GM12878 (cell line): ENCODE results near the gene AXIN1. TPM values are rescaled to one million over a fixed set of nuclear protein-coding genes. Genes with fewer than 3 reads are reported as not detected.

Experiments used
- ATAC-seq: fragments of 200-7000 bp; cut with Tn5 transposase; 3 replicates; pipeline ENCODE4 v1.9.1; 2020; ENCODE audit warnings: mild to moderate bottlenecking, moderate library complexity
- BruUV-seq: library from RNA; stranded (reverse); fragments of 400-500 nt; replicated peaks from 2 replicates; lab custom pipeline; 2021; lab: Mats Ljungman, UMichigan
- CTCF ChIA-PET: fragments of 300-600 bp; sonication (Branson Sonifier 250); formaldehyde crosslinking; extraction: SDS; loops from one replicate; lab custom pipeline; 2021; ENCODE audit warnings: inconsistent platforms; lab: Yijun Ruan, JAX
- POLR2A ChIA-PET: fragments of 350-600 bp; formaldehyde crosslinking; extraction: SDS; loops from one replicate; lab custom pipeline; 2021; ENCODE audit warnings: inconsistent platforms; lab: Charles Lee
- RAD21 ChIA-PET: fragments of 300-600 bp; sonication (Branson Sonifier 250); formaldehyde crosslinking; loops from one replicate; lab custom pipeline; 2023; ENCODE audit warnings: antibody characterized with exemption; ENCODE audit not compliant: unreplicated experiment; lab: Charles Lee
- SMC1A ChIA-PET: fragments of 300-600 bp; sonication (Branson Sonifier 250); formaldehyde crosslinking; loops from one replicate; lab custom pipeline; 2023; ENCODE audit not compliant: unreplicated experiment, uncharacterized antibody; lab: Charles Lee
- DNase-seq: peaks from one replicate; pipeline ENCODE4 v3.0.0-alpha.2; 2011; ENCODE audit warnings: low read depth, low spot score
- FAIRE-seq: peaks from 3 replicates; lab custom pipeline; 2011; peaks lifted over from hg19 to GRCh38; lab: Jason Lieb, UNC
- H2AFZ ChIP-seq: 2 replicates; pipeline ENCODE4 v1.6.0; 2011; ENCODE audit warnings: low read depth, low read length, control low read depth; ENCODE audit not compliant: control insufficient read depth
- H3K27ac ChIP-seq: 2 replicates; pipeline ENCODE4 v1.5.1; 2011; ENCODE audit warnings: control low read depth; ENCODE audit not compliant: control insufficient read depth, insufficient read depth
- H3K27me3 ChIP-seq, 2 experiments: replicated peaks in 1 of 2; 2 replicates each; pipeline versions ENCODE4 v1.6.0 to v1.6.1; 2011; ENCODE audit warnings: low read length in 1 of 2; ENCODE audit not compliant: control insufficient read depth in 2 of 2, insufficient read depth in 2 of 2
- H3K36me3 ChIP-seq, 2 experiments: 2 replicates each; pipeline ENCODE4 v1.5.1; 2011; ENCODE audit warnings: low read length in 1 of 2; ENCODE audit not compliant: control insufficient read depth in 2 of 2, insufficient read depth in 2 of 2
- H3K4me1 ChIP-seq: 2 replicates; pipeline ENCODE4 v1.6.1; 2011; ENCODE audit warnings: mild to moderate bottlenecking, low read length, moderate library complexity, mixed read lengths; ENCODE audit not compliant: control insufficient read depth, insufficient read depth
- H3K4me2 ChIP-seq: 2 replicates; pipeline ENCODE4 v1.6.0; 2011; ENCODE audit warnings: control low read depth; ENCODE audit not compliant: control insufficient read depth, insufficient read depth
- H3K4me3 ChIP-seq: fragments of 200-600 bp; sonication (generic); 2 replicates; pipeline ENCODE4 v1.5.1; 2016
- H3K79me2 ChIP-seq: 2 replicates; pipeline ENCODE4 v1.6.0; 2011; ENCODE audit warnings: low read length; ENCODE audit not compliant: control insufficient read depth, insufficient read depth
- H3K9ac ChIP-seq: 2 replicates; pipeline ENCODE4 v1.8.0; 2011; ENCODE audit warnings: low read length, control low read depth, mixed read lengths; ENCODE audit not compliant: control insufficient read depth, insufficient read depth
- H3K9me3 ChIP-seq: replicated peaks from 3 replicates; pipeline ENCODE4 v1.5.1; 2011; ENCODE audit warnings: mild to moderate bottlenecking, low read length; ENCODE audit not compliant: control insufficient read depth, insufficient read depth
- H4K20me1 ChIP-seq: 2 replicates; pipeline ENCODE4 v1.6.0; 2011; ENCODE audit not compliant: control insufficient read depth, insufficient read depth
- CBX3 ChIP-seq: fragments of 200-600 bp; sonication (generic); IDR thresholded peaks from 2 replicates; pipeline ENCODE4 v1.6.1; 2016; ENCODE audit warnings: low read depth, borderline replicate concordance
- IRF4 ChIP-seq: IDR thresholded peaks from 2 replicates; pipeline ENCODE4 v1.6.1; 2011; ENCODE audit warnings: low read depth, low read length
- MEF2B ChIP-seq: fragments of 450-650 bp; IDR thresholded peaks from 2 replicates; pipeline ENCODE4 v1.6.1; 2018; ENCODE audit warnings: mild to moderate bottlenecking, moderate library complexity; ENCODE audit not compliant: partially characterized antibody, poor library complexity, severe bottlenecking
- MYB ChIP-seq: fragments of 150-350 bp; IDR thresholded peaks from 2 replicates; pipeline ENCODE4 v1.6.1; 2014; ENCODE audit warnings: mild to moderate bottlenecking, low read depth, low read length, borderline replicate concordance
- PML ChIP-seq: IDR thresholded peaks from 2 replicates; pipeline ENCODE4 v1.6.1; 2012; ENCODE audit warnings: low read length, inconsistent platforms
- POU2F2 ChIP-seq: IDR thresholded peaks from 3 replicates; pipeline ENCODE4 v1.6.1; 2011; ENCODE audit warnings: low read depth, mild to moderate bottlenecking, low read length, borderline replicate concordance
- RFX5 ChIP-seq: IDR thresholded peaks from 2 replicates; pipeline ENCODE4 v1.6.1; 2011; ENCODE audit warnings: low read depth, low read length, improper control_type of control experiment
- SIX5 ChIP-seq: IDR thresholded peaks from 2 replicates; pipeline ENCODE4 v1.6.1; 2011; ENCODE audit warnings: mild to moderate bottlenecking, low read depth, low read length, moderate library complexity; ENCODE audit not compliant: severe bottlenecking
- SMAD5 ChIP-seq: IDR thresholded peaks from 2 replicates; pipeline ENCODE4 v1.6.1; 2016; ENCODE audit warnings: antibody characterized with exemption, low read depth
- TAF1 ChIP-seq: IDR thresholded peaks from 2 replicates; pipeline ENCODE4 v1.6.1; 2011; ENCODE audit warnings: mild to moderate bottlenecking, low read depth, low read length, borderline replicate concordance
- TARDBP ChIP-seq: IDR thresholded peaks from 2 replicates; pipeline ENCODE4 v1.6.1; 2016; ENCODE audit warnings: borderline replicate concordance
- WGBS: methylation state at CpG from one replicate; pipeline ENCODE4 v1.1.6; 2016; ENCODE audit warnings: low lambda C conversion rate; ENCODE audit not compliant: insufficient replicate concordance, insufficient coverage; ENCODE audit errors: missing lambda C conversion rate; 5-methylcytosine and 5-hydroxymethylcytosine counted together
- in situ Hi-C: fragments of 300-500 bp; cut with MboI; formaldehyde crosslinking; loops from 9 replicates; pipeline ENCODE4 v1.14.3; 2018; ENCODE audit warnings: mixed read lengths
- intact Hi-C: fragments of 100-400 bp; cut with micrococcal nuclease; formaldehyde crosslinking; loops from one replicate; pipeline ENCODE4 v1.14.2; 2022; ENCODE audit not compliant: unreplicated experiment
- polyA plus RNA-seq, 11 experiments: library from polyadenylated mRNA; depleted of rRNA in 4 of 11; unstranded in 6 of 11; stranded (reverse) in 5 of 11; fragments of >200 nt; fragmentation: Nextera tagmentation in 4 of 11; fragmentation: Illumina TruSeq in 1 of 11; extraction: Ambion mirVana in 4 of 11; extraction: Trizol in 1 of 11; gene quantifications; 1 replicate in 1 of 11; 2 replicates in 10 of 11; pipeline versions ENCODE4 v1.2.1 to v1.2.3, GENCODE V29; 2011 to 2016; ENCODE audit warnings: inconsistent platforms in 2 of 11, missing spikeins in 2 of 11, low read depth in 1 of 11
- total RNA-seq, 4 experiments: library from RNA; depleted of rRNA in 3 of 4; stranded (reverse); fragments of >200 nt in 3 of 4; fragmentation: Illumina TruSeq in 1 of 4; extraction: Trizol in 1 of 4; gene quantifications; 2 replicates each; pipeline versions ENCODE4 v1.2.1 to v1.2.3, GENCODE V29; 2013 to 2021
- TF ChIP-seq, protein P1 (sequence below): fragments of 450-650 bp; formaldehyde crosslinking; IDR thresholded peaks from 2 replicates; pipeline ENCODE4 v1.5.0; 2022; ENCODE audit warnings: mild to moderate bottlenecking, missing genetic modification characterization
- TF ChIP-seq, protein P2 (sequence below): fragments of 450-650 bp; IDR thresholded peaks from 2 replicates; pipeline ENCODE4 v1.6.1; 2014; ENCODE audit warnings: mild to moderate bottlenecking
- TF ChIP-seq, protein P3 (sequence below): fragments of 150-350 bp; IDR thresholded peaks from 2 replicates; pipeline ENCODE4 v1.6.1; 2016; ENCODE audit warnings: low read depth, low read length

Gene AXIN1
- total and polyA plus RNA-seq, 10 of the 15 experiments (the other 5 are each of a cell fraction or from before 2014, with no cell fraction given), result 0.26 to 27.1 (median 7.7) TPM

DNA sequence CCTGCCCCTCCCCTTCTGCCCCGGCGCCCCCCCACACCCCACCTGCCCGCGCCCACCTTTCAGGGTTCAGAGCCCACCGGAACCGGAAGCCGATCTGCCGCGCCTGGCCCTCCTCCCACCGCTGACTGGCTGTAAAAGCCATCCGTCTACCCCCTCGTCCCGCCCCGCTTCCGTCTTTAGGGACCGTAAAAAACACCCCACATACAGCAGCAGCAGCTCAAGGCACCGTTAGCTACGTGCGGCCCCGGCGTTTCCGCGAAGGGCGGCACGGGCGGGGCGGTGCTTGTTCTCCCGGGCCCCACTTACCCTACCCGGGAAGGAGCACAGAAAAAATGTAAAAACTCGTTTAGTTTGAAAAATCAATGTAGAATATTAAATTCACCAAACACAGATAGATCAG, 17.9 kb upstream of the AXIN1 start, which contains the start of gene MRPL28:
Gene MRPL28 (minus strand): TSS at position 96 of the 400 bp plus-strand sequence. CDS start 320 bp downstream, outside the sequence.
- ATAC-seq (peak; percentile 99), FAIRE-seq (peak; percentile 100), DNase-seq (peak; percentile 87)
- POLR2A ChIA-PET, result interaction anchor here (0.6 to 3.0 kb wide), 11 partner anchors 11 to 317 kb away, joined by 3 to 22 read pairs (median 4); partner anchors contain the start of genes AXIN1, FAM234A, LUC7L and PGAP6
- WGBS, result under 1% methylated on average over 23 of the region's 30 CpGs
- Histone ChIP-seq H3K9me3 (no peaks in the 10 kb centered on the region), H4K20me1 (no peaks in the 10 kb centered on the region), H3K4me2 (peak within 1 kb of the TSS; percentile 79), H3K9ac (peak within 1 kb of the TSS; percentile 54), H3K27me3 (no peaks in the 10 kb centered on the region), H3K4me1 (peaks cover 4% of the 10 kb centered on the region; the same call in 1 of the 2 replicates), H3K27ac (peak within 1 kb of the TSS; percentile 61), H3K79me2 (peaks cover 4% of the 10 kb centered on the region), H2AFZ (peak within 1 kb of the TSS; percentile 22), H3K4me3 (peak within 1 kb of the TSS; percentile 65), H3K36me3 (peaks cover 5 to 22% of the 10 kb centered on the region in 2 experiments; a peak in 3 of 4 replicates)
- CTCF ChIA-PET, result interaction anchor here (0.6 to 1.0 kb wide), 6 partner anchors 8 to 273 kb away, joined by 3 to 6 read pairs (median 3); partner anchors contain the start of gene LUC7L
- intact Hi-C loops (no loop called here), in situ Hi-C loops (no loop called here)
- no TSS peak for BruUV-seq
- RAD21 ChIA-PET, result interaction anchor here (0.7 to 1.1 kb wide), 6 partner anchors 8 to 263 kb away, joined by 3 to 6 read pairs (median 5); partner anchors contain the start of genes DECR2 and PGAP6
- SMC1A ChIA-PET, result interaction anchor here (0.9 to 1.4 kb wide), 4 partner anchors 8 to 12 kb away, joined by 3 to 6 read pairs (median 4); no protein-coding TSS in a partner anchor
- TF ChIP-seq, protein P1, sequence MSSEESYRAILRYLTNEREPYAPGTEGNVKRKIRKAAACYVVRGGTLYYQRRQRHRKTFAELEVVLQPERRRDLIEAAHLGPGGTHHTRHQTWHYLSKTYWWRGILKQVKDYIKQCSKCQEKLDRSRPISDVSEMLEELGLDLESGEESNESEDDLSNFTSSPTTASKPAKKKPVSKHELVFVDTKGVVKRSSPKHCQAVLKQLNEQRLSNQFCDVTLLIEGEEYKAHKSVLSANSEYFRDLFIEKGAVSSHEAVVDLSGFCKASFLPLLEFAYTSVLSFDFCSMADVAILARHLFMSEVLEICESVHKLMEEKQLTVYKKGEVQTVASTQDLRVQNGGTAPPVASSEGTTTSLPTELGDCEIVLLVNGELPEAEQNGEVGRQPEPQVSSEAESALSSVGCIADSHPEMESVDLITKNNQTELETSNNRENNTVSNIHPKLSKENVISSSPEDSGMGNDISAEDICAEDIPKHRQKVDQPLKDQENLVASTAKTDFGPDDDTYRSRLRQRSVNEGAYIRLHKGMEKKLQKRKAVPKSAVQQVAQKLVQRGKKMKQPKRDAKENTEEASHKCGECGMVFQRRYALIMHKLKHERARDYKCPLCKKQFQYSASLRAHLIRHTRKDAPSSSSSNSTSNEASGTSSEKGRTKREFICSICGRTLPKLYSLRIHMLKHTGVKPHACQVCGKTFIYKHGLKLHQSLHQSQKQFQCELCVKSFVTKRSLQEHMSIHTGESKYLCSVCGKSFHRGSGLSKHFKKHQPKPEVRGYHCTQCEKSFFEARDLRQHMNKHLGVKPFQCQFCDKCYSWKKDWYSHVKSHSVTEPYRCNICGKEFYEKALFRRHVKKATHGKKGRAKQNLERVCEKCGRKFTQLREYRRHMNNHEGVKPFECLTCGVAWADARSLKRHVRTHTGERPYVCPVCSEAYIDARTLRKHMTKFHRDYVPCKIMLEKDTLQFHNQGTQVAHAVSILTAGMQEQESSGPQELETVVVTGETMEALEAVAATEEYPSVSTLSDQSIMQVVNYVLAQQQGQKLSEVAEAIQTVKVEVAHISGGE, result no peak
- TF ChIP-seq CBX3, result no peak
- no peak for TF ChIP-seq RFX5
- TF ChIP-seq SIX5, result peak; percentile 44
- TF ChIP-seq PML, result no peak
- no peak for TF ChIP-seq IRF4
- TF ChIP-seq TAF1, result peak; percentile 28; the same call in 1 of the 2 replicates
- no peak for TF ChIP-seq MEF2B
- TF ChIP-seq MYB, result no peak
- TF ChIP-seq, protein P2, sequence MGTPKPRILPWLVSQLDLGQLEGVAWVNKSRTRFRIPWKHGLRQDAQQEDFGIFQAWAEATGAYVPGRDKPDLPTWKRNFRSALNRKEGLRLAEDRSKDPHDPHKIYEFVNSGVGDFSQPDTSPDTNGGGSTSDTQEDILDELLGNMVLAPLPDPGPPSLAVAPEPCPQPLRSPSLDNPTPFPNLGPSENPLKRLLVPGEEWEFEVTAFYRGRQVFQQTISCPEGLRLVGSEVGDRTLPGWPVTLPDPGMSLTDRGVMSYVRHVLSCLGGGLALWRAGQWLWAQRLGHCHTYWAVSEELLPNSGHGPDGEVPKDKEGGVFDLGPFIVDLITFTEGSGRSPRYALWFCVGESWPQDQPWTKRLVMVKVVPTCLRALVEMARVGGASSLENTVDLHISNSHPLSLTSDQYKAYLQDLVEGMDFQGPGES, result peak; percentile 94
- no peak for TF ChIP-seq TARDBP
- TF ChIP-seq POU2F2, result 0 out of 3 replicates have a peak, but pooled peaks have one; percentile 27
- TF ChIP-seq, protein P3, sequence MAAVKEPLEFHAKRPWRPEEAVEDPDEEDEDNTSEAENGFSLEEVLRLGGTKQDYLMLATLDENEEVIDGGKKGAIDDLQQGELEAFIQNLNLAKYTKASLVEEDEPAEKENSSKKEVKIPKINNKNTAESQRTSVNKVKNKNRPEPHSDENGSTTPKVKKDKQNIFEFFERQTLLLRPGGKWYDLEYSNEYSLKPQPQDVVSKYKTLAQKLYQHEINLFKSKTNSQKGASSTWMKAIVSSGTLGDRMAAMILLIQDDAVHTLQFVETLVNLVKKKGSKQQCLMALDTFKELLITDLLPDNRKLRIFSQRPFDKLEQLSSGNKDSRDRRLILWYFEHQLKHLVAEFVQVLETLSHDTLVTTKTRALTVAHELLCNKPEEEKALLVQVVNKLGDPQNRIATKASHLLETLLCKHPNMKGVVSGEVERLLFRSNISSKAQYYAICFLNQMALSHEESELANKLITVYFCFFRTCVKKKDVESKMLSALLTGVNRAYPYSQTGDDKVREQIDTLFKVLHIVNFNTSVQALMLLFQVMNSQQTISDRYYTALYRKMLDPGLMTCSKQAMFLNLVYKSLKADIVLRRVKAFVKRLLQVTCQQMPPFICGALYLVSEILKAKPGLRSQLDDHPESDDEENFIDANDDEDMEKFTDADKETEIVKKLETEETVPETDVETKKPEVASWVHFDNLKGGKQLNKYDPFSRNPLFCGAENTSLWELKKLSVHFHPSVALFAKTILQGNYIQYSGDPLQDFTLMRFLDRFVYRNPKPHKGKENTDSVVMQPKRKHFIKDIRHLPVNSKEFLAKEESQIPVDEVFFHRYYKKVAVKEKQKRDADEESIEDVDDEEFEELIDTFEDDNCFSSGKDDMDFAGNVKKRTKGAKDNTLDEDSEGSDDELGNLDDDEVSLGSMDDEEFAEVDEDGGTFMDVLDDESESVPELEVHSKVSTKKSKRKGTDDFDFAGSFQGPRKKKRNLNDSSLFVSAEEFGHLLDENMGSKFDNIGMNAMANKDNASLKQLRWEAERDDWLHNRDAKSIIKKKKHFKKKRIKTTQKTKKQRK, result peak; percentile 55; the same call in 1 of the 2 replicates
- TF ChIP-seq SMAD5, result no peak
